CD14-positive monocyte (primary cell): ENCODE measurements around the gene CSRP1. TPM values are rescaled to one million over a fixed set of nuclear protein-coding genes. Genes with fewer than 3 reads are reported as not detected.

ENCODE experiments used
- DNase-seq, 3 donors: peaks; one replicate each; pipeline ENCODE4 v3.0.0-alpha.2; 2011 to 2022
- H2AFZ ChIP-seq: 2 replicates; pipeline ENCODE4 v1.6.0; 2012; ENCODE audit warnings: mild to moderate bottlenecking, low read depth, low read length, inconsistent platforms; ENCODE audit not compliant: insufficient read depth, poor library complexity, severe bottlenecking
- H3K27ac ChIP-seq, 2 donors: 1 replicate in 1 of 2; 2 replicates in 1 of 2; pipeline ENCODE4 v1.5.1; 2012 to 2013; ENCODE audit warnings: low read length in 2 of 2, control low read depth in 1 of 2, inconsistent platforms in 1 of 2, low read depth in 1 of 2, mild to moderate bottlenecking in 1 of 2
- H3K27me3 ChIP-seq, 2 donors: one replicate each; pipeline versions ENCODE4 v1.6.0 to v1.6.1; 2011 to 2013; ENCODE audit warnings: low read length in 2 of 2; ENCODE audit not compliant: control insufficient read depth in 2 of 2, insufficient read depth in 2 of 2
- H3K36me3 ChIP-seq, 2 donors: replicated peaks in 1 of 2; 1 replicate in 1 of 2; 2 replicates in 1 of 2; pipeline versions ENCODE4 v1.5.1 to v1.6.1; 2012 to 2013; ENCODE audit warnings: low read length in 2 of 2, control low read depth in 1 of 2, inconsistent platforms in 1 of 2, mild to moderate bottlenecking in 1 of 2; ENCODE audit not compliant: insufficient read depth in 2 of 2, control insufficient read depth in 1 of 2
- H3K4me1 ChIP-seq, 2 donors: 1 replicate in 1 of 2; 2 replicates in 1 of 2; pipeline versions ENCODE4 v1.5.1 to v1.6.1; 2012 to 2013; ENCODE audit warnings: low read length in 2 of 2, control low read depth in 1 of 2, inconsistent platforms in 1 of 2, mild to moderate bottlenecking in 1 of 2, moderate library complexity in 1 of 2; ENCODE audit not compliant: insufficient read depth in 2 of 2, control insufficient read depth in 1 of 2
- H3K4me2 ChIP-seq: replicated peaks from 2 replicates; pipeline ENCODE3; 2012; ENCODE audit warnings: low read length, moderate library complexity, mild to moderate bottlenecking; ENCODE audit not compliant: poor library complexity, severe bottlenecking; ENCODE audit errors: extremely low read depth
- H3K4me3 ChIP-seq, 3 experiments: fragments of 200-600 bp in 1 of 3; sonication (generic) in 1 of 3; replicated peaks in 1 of 3; 1 replicate in 2 of 3; 2 replicates in 1 of 3; pipeline ENCODE4 v1.5.1; 2011 to 2013; ENCODE audit warnings: low read length in 3 of 3, mild to moderate bottlenecking in 3 of 3, control low read depth in 2 of 3, low read depth in 2 of 3, inconsistent platforms in 1 of 3, moderate library complexity in 1 of 3
- H3K79me2 ChIP-seq: 2 replicates; pipeline ENCODE4 v1.6.0; 2012; ENCODE audit warnings: mild to moderate bottlenecking, control low read depth, inconsistent platforms, low read length, moderate library complexity; ENCODE audit not compliant: insufficient read depth
- H3K9ac ChIP-seq: 2 replicates; pipeline ENCODE4 v1.6.0; 2017; ENCODE audit warnings: low read length, mild to moderate bottlenecking; ENCODE audit not compliant: insufficient read depth, poor library complexity, severe bottlenecking
- H3K9me3 ChIP-seq, 2 donors: replicated peaks in 1 of 2; 1 replicate in 1 of 2; 2 replicates in 1 of 2; pipeline versions ENCODE4 v1.5.1 to v1.6.1; 2012 to 2013; ENCODE audit warnings: low read length in 2 of 2, control low read depth in 1 of 2; ENCODE audit not compliant: control insufficient read depth in 1 of 2, insufficient read depth in 1 of 2
- H4K20me1 ChIP-seq: 2 replicates; pipeline ENCODE4 v1.6.0; 2012; ENCODE audit warnings: mild to moderate bottlenecking, low read length, control low read depth, moderate library complexity; ENCODE audit not compliant: insufficient read depth
- H3K27ac Mint-ChIP-seq, 7 donors: one replicate each; pipeline ENCODE4 v1.8.0; 2020; ENCODE audit warnings: mild to moderate bottlenecking in 7 of 7, mixed read lengths in 7 of 7, moderate library complexity in 6 of 7, inconsistent platforms in 2 of 7
- H3K27me3 Mint-ChIP-seq, 3 donors: one replicate each; pipeline ENCODE4 v1.8.0; 2021 to 2022; ENCODE audit warnings: low read depth in 3 of 3, mild to moderate bottlenecking in 3 of 3, mixed read lengths in 3 of 3, moderate library complexity in 3 of 3, inconsistent platforms in 1 of 3
- H3K36me3 Mint-ChIP-seq, 2 donors: one replicate each; pipeline ENCODE4 v1.8.0; 2020; ENCODE audit warnings: mixed read lengths in 2 of 2, inconsistent platforms in 1 of 2, mild to moderate bottlenecking in 1 of 2
- H3K4me1 Mint-ChIP-seq: one replicate; pipeline ENCODE4 v1.8.0; 2020; ENCODE audit warnings: mild to moderate bottlenecking, mixed read lengths
- H3K4me3 Mint-ChIP-seq, 2 donors: one replicate each; pipeline ENCODE4 v1.8.0; 2020; ENCODE audit warnings: mild to moderate bottlenecking in 2 of 2, mixed read lengths in 2 of 2, moderate library complexity in 1 of 2
- H3K9me3 Mint-ChIP-seq, 7 donors: one replicate each; pipeline ENCODE4 v1.8.0; 2020 to 2022; ENCODE audit warnings: mixed read lengths in 7 of 7, mild to moderate bottlenecking in 6 of 7, moderate library complexity in 6 of 7, inconsistent platforms in 2 of 7
- CTCF ChIP-seq: fragments of 200-600 bp; IDR thresholded peaks from one replicate; pipeline ENCODE4 v1.8.0; 2022; ENCODE audit warnings: antibody characterized with exemption, mild to moderate bottlenecking
- WGBS: methylation state at CpG from one replicate; pipeline ENCODE4 v1.1.5; 2013; ENCODE audit warnings: missing lambda C conversion rate; ENCODE audit not compliant: insufficient coverage; 5-methylcytosine and 5-hydroxymethylcytosine counted together
- intact Hi-C, 2 donors: fragments of 100-400 bp; cut with micrococcal nuclease; formaldehyde crosslinking; loops; one replicate each; pipeline versions ENCODE4 v1.15.0 to v1.15.1; 2023
- polyA plus RNA-seq, 3 donors: library from polyadenylated mRNA; depleted of rRNA in 1 of 3; unstranded in 2 of 3; stranded (reverse) in 1 of 3; fragments of 300-500 nt in 2 of 3; fragments of >200 nt in 1 of 3; fragmentation: Illumina TruSeq in 2 of 3; gene quantifications; 1 replicate in 2 of 3; 2 replicates in 1 of 3; pipeline ENCODE4 v1.2.3, GENCODE V29; 2012 to 2021

CSRP1 gene
- polyA plus RNA-seq, 3 donors, result 87.4 to 111 (median 98.8) TPM

- TF ChIP-seq CTCF, result no peak
- Mint-ChIP-seq H3K27ac (no peak overlapping the region), H3K36me3 (peaks cover 12 to 19% of the 10 kb centered on the region in 2 donors), H3K4me1 (peaks cover 44% of the 10 kb centered on the region), H3K9me3 (no peaks in the 10 kb centered on the region), H3K27me3 (peaks cover 0 to 1% (median 0%) of the 10 kb centered on the region in 3 donors), H3K4me3 (no peak overlapping the region)
- Histone ChIP-seq H3K4me1 (peaks cover 18 to 27% of the 10 kb centered on the region in 2 donors), H3K4me2 (no peak overlapping the region), H3K36me3 (no peaks in the 10 kb centered on the region), H3K9ac (no peak overlapping the region), H3K27ac (no peak overlapping the region), H2AFZ (no peak overlapping the region), H4K20me1 (no peaks in the 10 kb centered on the region), H3K9me3 (no peaks in the 10 kb centered on the region), H3K79me2 (no peaks in the 10 kb centered on the region), H3K4me3 (no peak overlapping the region), H3K27me3 (no peaks in the 10 kb centered on the region)
- DNase-seq, result no peak
- intact Hi-C loops, result loop anchor here (1.0 to 5.0 kb wide), 3 partner anchors 31 to 66 kb away; no protein-coding TSS in a partner anchor
- 100% methylated on average over 3 of the region's 6 CpGs for WGBS
These were observed 6.7 kb upstream of the CSRP1 start for GRCh38 chr1:201513498-201514243.

- Histone ChIP-seq H3K27ac (peak overlapping the region in 1 of 2 donors; percentile 40), H3K9ac (no peak overlapping the region), H4K20me1 (no peaks in the 10 kb centered on the region), H3K36me3 (no peaks in the 10 kb centered on the region), H3K4me1 (peaks cover 26 to 38% of the 10 kb centered on the region in 2 donors), H3K4me2 (peak overlapping the region; percentile 36), H3K79me2 (no peaks in the 10 kb centered on the region), H3K9me3 (no peaks in the 10 kb centered on the region), H3K4me3 (peak overlapping the region in 1 of 3 experiments; percentile 35), H2AFZ (peak overlapping the region; percentile 67), H3K27me3 (no peaks in the 10 kb centered on the region)
- no peak for TF ChIP-seq CTCF
- Mint-ChIP-seq H3K4me1 (peaks cover 49% of the 10 kb centered on the region), H3K27me3 (peaks cover 0 to 1% (median 0%) of the 10 kb centered on the region in 3 donors), H3K27ac (peak overlapping the region; percentile 40 to 88 (median 79)), H3K4me3 (no peak overlapping the region), H3K36me3 (peaks cover 12 to 15% of the 10 kb centered on the region in 2 donors), H3K9me3 (no peaks in the 10 kb centered on the region)
- DNase-seq, result peak; percentile 54 to 73 (median 67)
- intact Hi-C loops, result loop anchor here (2.0 to 5.0 kb wide), 2 partner anchors 29 to 65 kb away; no protein-coding TSS in a partner anchor
- WGBS, result 55% methylated on average over 5 of the region's 6 CpGs
These were observed 5.1 kb upstream of the CSRP1 start for GRCh38 chr1:201511941-201512539.
